IMR-90 (cell line): ENCODE measurements around the gene CHRNG. TPM values are rescaled to one million over a fixed set of nuclear protein-coding genes. Genes with fewer than 3 reads are reported as not detected.
A peak's percentile ranks its signal among the peaks of the same experiment; 100 is the strongest.

Experiments used
- ATAC-seq: fragments of 200-7000 bp; cut with Tn5 transposase; 2 replicates; pipeline ENCODE4 v1.9.1; 2020; ENCODE audit warnings: low read depth, mild to moderate bottlenecking, moderate library complexity
- BruUV-seq: library from RNA; stranded (reverse); fragments of 400-500 nt; replicated peaks from 2 replicates; lab custom pipeline; 2021; lab: Mats Ljungman, UMichigan
- CTCF ChIA-PET: fragments of 300-600 bp; formaldehyde crosslinking; extraction: SDS; loops from one replicate; lab custom pipeline; 2021; ENCODE audit warnings: antibody characterized with exemption; lab: Yijun Ruan, JAX
- POLR2A ChIA-PET: fragments of 300-600 bp; sonication (Branson Sonifier 250); formaldehyde crosslinking; loops from one replicate; lab custom pipeline; 2022; ENCODE audit warnings: antibody characterized with exemption; ENCODE audit not compliant: unreplicated experiment; lab: Charles Lee
- DNase-seq: peaks from one replicate; pipeline ENCODE4 v3.0.0; 2013
- H2AFZ ChIP-seq: replicated peaks from 2 replicates; pipeline ENCODE3; 2013; ENCODE audit warnings: low read length, mild to moderate bottlenecking; ENCODE audit not compliant: poor library complexity
- H2AK5ac ChIP-seq: 2 replicates; pipeline ENCODE4 v1.6.1; 2013; ENCODE audit warnings: low read depth, low read length, inconsistent platforms
- H2AK9ac ChIP-seq: replicated peaks from 2 replicates; pipeline ENCODE3; 2013; ENCODE audit warnings: mild to moderate bottlenecking, low read depth, low read length, moderate library complexity; ENCODE audit not compliant: poor library complexity
- H2BK120ac ChIP-seq: 2 replicates; pipeline ENCODE4 v1.6.1; 2013; ENCODE audit warnings: low read depth, low read length, inconsistent platforms
- H2BK15ac ChIP-seq: 3 replicates; pipeline ENCODE4 v1.6.1; 2013; ENCODE audit warnings: low read depth, low read length, inconsistent platforms
- H2BK20ac ChIP-seq: 2 replicates; pipeline ENCODE4 v1.6.1; 2013; ENCODE audit warnings: low read depth, mild to moderate bottlenecking, inconsistent platforms, low read length, moderate library complexity
- H2BK5ac ChIP-seq: 2 replicates; pipeline ENCODE4 v1.6.1; 2013; ENCODE audit warnings: mild to moderate bottlenecking, low read depth, low read length, inconsistent platforms; ENCODE audit not compliant: poor library complexity, severe bottlenecking
- H3K14ac ChIP-seq: replicated peaks from 2 replicates; pipeline ENCODE4 v1.6.1; 2013; ENCODE audit warnings: low read depth, low read length, inconsistent platforms
- H3K18ac ChIP-seq: 2 replicates; pipeline ENCODE4 v1.6.1; 2013; ENCODE audit warnings: low read depth, low read length, control low read depth
- H3K23ac ChIP-seq: 2 replicates; pipeline ENCODE4 v1.6.1; 2013; ENCODE audit warnings: low read depth, low read length, inconsistent platforms
- H3K27ac ChIP-seq: 2 replicates; pipeline ENCODE4 v1.5.1; 2013; ENCODE audit warnings: mild to moderate bottlenecking, control low read depth, low read length; ENCODE audit not compliant: insufficient read depth
- H3K27me3 ChIP-seq: 2 replicates; pipeline ENCODE4 v1.6.1; 2013; ENCODE audit warnings: low read length; ENCODE audit not compliant: control insufficient read depth, insufficient read depth
- H3K36me3 ChIP-seq: 2 replicates; pipeline ENCODE4 v1.6.1; 2013; ENCODE audit warnings: low read length, mixed read lengths; ENCODE audit not compliant: control insufficient read depth, insufficient read depth
- H3K4ac ChIP-seq: 2 replicates; pipeline ENCODE4 v1.6.1; 2013; ENCODE audit warnings: low read depth, low read length, inconsistent platforms
- H3K4me1 ChIP-seq: 2 replicates; pipeline ENCODE4 v1.6.1; 2013; ENCODE audit warnings: low read length, mixed read lengths; ENCODE audit not compliant: control insufficient read depth, insufficient read depth
- H3K4me2 ChIP-seq: 2 replicates; pipeline ENCODE4 v1.6.1; 2013; ENCODE audit warnings: low read depth, mild to moderate bottlenecking, control low read depth, low read length, moderate library complexity
- H3K4me3 ChIP-seq: 2 replicates; pipeline ENCODE4 v1.5.1; 2013; ENCODE audit warnings: low read depth, mild to moderate bottlenecking, control low read depth, low read length, moderate library complexity; ENCODE audit not compliant: insufficient read depth
- H3K56ac ChIP-seq: 2 replicates; pipeline ENCODE4 v1.6.1; 2013; ENCODE audit warnings: low read length, inconsistent platforms; ENCODE audit not compliant: insufficient read depth; ENCODE audit errors: extremely low read depth
- H3K79me1 ChIP-seq, 2 experiments: 2 replicates each; pipeline ENCODE4 v1.6.1; 2013; ENCODE audit warnings: low read length in 2 of 2, inconsistent platforms in 1 of 2, low read depth in 1 of 2
- H3K9ac ChIP-seq: 2 replicates; pipeline ENCODE4 v1.6.1; 2013; ENCODE audit warnings: low read depth, low read length, control low read depth
- H3K9me1 ChIP-seq: 2 replicates; pipeline ENCODE4 v1.6.1; 2013; ENCODE audit warnings: low read length, inconsistent platforms; ENCODE audit not compliant: insufficient read depth
- H3K9me3 ChIP-seq: 2 replicates; pipeline ENCODE4 v1.6.1; 2013; ENCODE audit warnings: low read length; ENCODE audit not compliant: control insufficient read depth, insufficient read depth
- H4K20me1 ChIP-seq: 2 replicates; pipeline ENCODE4 v1.6.1; 2013; ENCODE audit warnings: low read length, inconsistent platforms; ENCODE audit not compliant: insufficient read depth
- H4K5ac ChIP-seq: 2 replicates; pipeline ENCODE4 v1.6.1; 2013; ENCODE audit warnings: mild to moderate bottlenecking, low read depth, low read length, control low read depth
- H4K8ac ChIP-seq, 2 experiments: 2 replicates each; pipeline ENCODE4 v1.6.1; 2013; ENCODE audit warnings: low read depth in 2 of 2, low read length in 2 of 2, control low read depth in 1 of 2, inconsistent platforms in 1 of 2
- H4K91ac ChIP-seq: 2 replicates; pipeline ENCODE4 v1.6.1; 2013; ENCODE audit warnings: low read depth, low read length, inconsistent platforms; ENCODE audit not compliant: insufficient read depth
- BHLHE40 ChIP-seq: fragments of 150-350 bp; IDR thresholded peaks from 2 replicates; pipeline ENCODE4 v1.6.1; 2016; ENCODE audit warnings: mild to moderate bottlenecking, low read depth, low read length
- CHD1 ChIP-seq: IDR thresholded peaks from 2 replicates; pipeline ENCODE4 v1.6.1; 2012; ENCODE audit warnings: low read depth, low read length, improper control_type of control experiment
- CTCF ChIP-seq: conservative IDR thresholded peaks from 2 replicates; pipeline ENCODE4 v1.5.1; 2012; ENCODE audit warnings: mild to moderate bottlenecking, low read depth, low read length, improper control_type of control experiment
- ELK1 ChIP-seq: fragments of 150-350 bp; IDR thresholded peaks from 2 replicates; pipeline ENCODE4 v1.6.1; 2016; ENCODE audit warnings: low read depth, mild to moderate bottlenecking, low read length, moderate library complexity, borderline replicate concordance
- FOS ChIP-seq: fragments of 150-350 bp; IDR thresholded peaks from 2 replicates; pipeline ENCODE4 v1.6.1; 2016; ENCODE audit warnings: low read depth, low read length
- MAFK ChIP-seq: IDR thresholded peaks from 2 replicates; pipeline ENCODE4 v1.6.1; 2012; ENCODE audit warnings: low read depth, low read length, improper control_type of control experiment
- MXI1 ChIP-seq: IDR thresholded peaks from 2 replicates; pipeline ENCODE4 v1.6.1; 2012; ENCODE audit warnings: low read depth, mild to moderate bottlenecking, low read length, moderate library complexity, borderline replicate concordance
- NFE2L2 ChIP-seq: fragments of 150-350 bp; IDR thresholded peaks from 2 replicates; pipeline ENCODE4 v1.6.1; 2016; ENCODE audit warnings: low read depth, mild to moderate bottlenecking, low read length
- POLR2A ChIP-seq: IDR thresholded peaks from 2 replicates; pipeline ENCODE4 v1.6.1; 2012; ENCODE audit warnings: mild to moderate bottlenecking, low read depth, low read length
- RCOR1 ChIP-seq: IDR thresholded peaks from 2 replicates; pipeline ENCODE4 v1.6.1; 2012; ENCODE audit warnings: mild to moderate bottlenecking, low read length, improper control_type of control experiment; ENCODE audit not compliant: insufficient replicate concordance
- RFX5 ChIP-seq: IDR thresholded peaks from 2 replicates; pipeline ENCODE4 v1.8.0; 2012; ENCODE audit warnings: low read depth, mild to moderate bottlenecking, low read length, moderate library complexity
- SMC3 ChIP-seq: fragments of 150-350 bp; IDR thresholded peaks from 2 replicates; pipeline ENCODE4 v1.6.1; 2016; ENCODE audit warnings: low read depth, mild to moderate bottlenecking, antibody characterized with exemption, low read length, moderate library complexity
- USF2 ChIP-seq: fragments of 150-350 bp; IDR thresholded peaks from 2 replicates; pipeline ENCODE4 v1.6.1; 2017; ENCODE audit warnings: mild to moderate bottlenecking, antibody characterized with exemption, low read length, low read depth
- WGBS, 2 experiments: methylation state at CpG; one replicate each; pipeline versions ENCODE4 v1.1.5 to v1.1.7; 2013; ENCODE audit warnings: missing lambda C conversion rate in 2 of 2; ENCODE audit not compliant: insufficient read length in 1 of 2; ENCODE audit errors: extremely low coverage in 2 of 2; 5-methylcytosine and 5-hydroxymethylcytosine counted together
- dilution Hi-C: fragments of 300-500 bp; cut with HindIII; formaldehyde crosslinking; loops from one replicate; pipeline ENCODE4 v1.14.3; 2018; ENCODE audit warnings: low sequenced_read_pairs; ENCODE audit not compliant: unreplicated experiment
- in situ Hi-C: fragments of 300-500 bp; cut with MboI; formaldehyde crosslinking; loops from 3 replicates; pipeline ENCODE4 v1.14.3; 2019; ENCODE audit warnings: low sequenced_read_pairs, inconsistent platforms, mixed read lengths
- intact Hi-C: fragments of 100-400 bp; cut with micrococcal nuclease; formaldehyde crosslinking; loops from 2 replicates; pipeline ENCODE4 v1.10.0; 2022
- polyA plus RNA-seq, 3 experiments: library from polyadenylated mRNA; depleted of rRNA; stranded (reverse); fragments of >200 nt; gene quantifications; 2 replicates each; pipeline ENCODE4 v1.2.3, GENCODE V29; 2012; ENCODE audit warnings: low replicate concordance in 1 of 3
- total RNA-seq: library from RNA; depleted of rRNA; stranded (reverse); fragments of >200 nt; gene quantifications from 2 replicates; pipeline ENCODE4 v1.2.3, GENCODE V29; 2012

Gene CHRNG
- total and polyA plus RNA-seq, 2 of the 4 experiments (the other 2 are of a cell fraction), result not detected

GRCh38 chr2:232550354-232551249 is 11.1 kb downstream of the CHRNG start, which contains the start of the genes EIF4E2 and TIGD1:
EIF4E2 (plus strand) TSS chr2:232550689; CDS start chr2:232550725, 36 bp downstream.
TIGD1 (minus strand) TSS chr2:232550557; CDS start chr2:232549882, 675 bp downstream.
- dilution Hi-C loops, result no loop called here
- Histone ChIP-seq H4K20me1 (peaks cover 34% of the 10 kb centered on the region), H3K9me3 (no peaks in the 10 kb centered on the region), H3K4me3 (peak within 1 kb of the TSS; percentile 71), H3K4me1 (no peaks in the 10 kb centered on the region), H3K56ac (peak within 1 kb of the TSS; percentile 63), H2AK9ac (peak within 1 kb of the TSS; percentile 97), H4K91ac (peak within 1 kb of the TSS; percentile 88), H3K36me3 (peaks cover 5% of the 10 kb centered on the region; the same call in 1 of the 2 replicates), H2BK5ac (peak within 1 kb of the TSS; percentile 85), H2BK15ac (no peak within 1 kb of the TSS), H2BK120ac (peak within 1 kb of the TSS; percentile 68; the same call in 1 of the 2 replicates), H3K9ac (peak within 1 kb of the TSS; percentile 94), H2AFZ (peak within 1 kb of the TSS; percentile 96), H3K9me1 (peaks cover 16% of the 10 kb centered on the region), H3K23ac (peak within 1 kb of the TSS; percentile 99), H4K8ac (peak within 1 kb of the TSS; percentile 86 to 97), H2AK5ac (peak within 1 kb of the TSS; percentile 79), H2BK20ac (no peak within 1 kb of the TSS), H3K27ac (peak within 1 kb of the TSS; percentile 95), H3K79me1 (peaks cover 26 to 71% of the 10 kb centered on the region in 2 experiments), H3K14ac (peak within 1 kb of the TSS; percentile 100), H3K4me2 (peak within 1 kb of the TSS; percentile 84), H3K4ac (peak within 1 kb of the TSS; percentile 99), H3K27me3 (no peaks in the 10 kb centered on the region), H3K18ac (peak within 1 kb of the TSS; percentile 72), H4K5ac (peak within 1 kb of the TSS; percentile 79)
- POLR2A ChIA-PET, result no interaction called here
- in situ Hi-C loops, result no loop called here
- 1% methylated on average over 22 of the region's 81 CpGs; no CpG with 5 or more reads in 1 of the 2 experiments for WGBS, 2 experiments
- peak; percentile 94 for ATAC-seq
- intact Hi-C loops, result no loop called here
- DNase-seq, result peak; percentile 94
- CTCF ChIA-PET, result no interaction called here
- BruUV-seq, result no TSS peak
- TF ChIP-seq FOS (no peak), RCOR1 (peak; percentile 99), CTCF (peak; percentile 26; the same call in 1 of the 2 replicates), USF2 (peak; percentile 18; the same call in 1 of the 2 replicates), BHLHE40 (peak; percentile 77), MAFK (no peak), SMC3 (no peak), RFX5 (no peak), MXI1 (peak; percentile 48; the same call in 1 of the 2 replicates), POLR2A (peak; percentile 81), NFE2L2 (no peak), CHD1 (no peak), ELK1 (0 out of 2 replicates have a peak, but pooled peaks have one; percentile 58)
